H9 (cell line): ENCODE measurements around the gene CARMIL3. TPM values are rescaled to one million over a fixed set of nuclear protein-coding genes. Genes with fewer than 3 reads are reported as not detected.

Source experiments
- DNase-seq: peaks from one replicate; pipeline ENCODE4 v3.0.0-alpha.2; 2017
- H2AFZ ChIP-seq: one replicate; pipeline ENCODE4 v1.6.1; 2013; ENCODE audit warnings: mild to moderate bottlenecking, low read length, control low read depth, moderate library complexity
- H2AK5ac ChIP-seq: 2 replicates; pipeline ENCODE4 v1.6.1; 2013; ENCODE audit warnings: low read length, control low read depth, mixed read lengths; ENCODE audit not compliant: insufficient read length
- H2BK120ac ChIP-seq: one replicate; pipeline ENCODE4 v1.6.1; 2013; ENCODE audit warnings: low read depth, mild to moderate bottlenecking, low read length, control low read depth, inconsistent platforms; ENCODE audit not compliant: poor library complexity, severe bottlenecking
- H2BK12ac ChIP-seq: 2 replicates; pipeline ENCODE4 v1.6.1; 2013; ENCODE audit warnings: low read length, control low read depth, mixed read lengths, low read depth; ENCODE audit not compliant: insufficient read length
- H2BK15ac ChIP-seq: 2 replicates; pipeline ENCODE4 v1.6.1; 2013; ENCODE audit warnings: low read depth, low read length, control low read depth
- H2BK20ac ChIP-seq: one replicate; pipeline ENCODE4 v1.6.1; 2013; ENCODE audit warnings: low read depth, mild to moderate bottlenecking, low read length, control low read depth, inconsistent platforms; ENCODE audit not compliant: poor library complexity, severe bottlenecking
- H2BK5ac ChIP-seq: 2 replicates; pipeline ENCODE4 v1.6.1; 2013; ENCODE audit warnings: low read length, control low read depth, mixed read lengths; ENCODE audit not compliant: insufficient read length
- H3K14ac ChIP-seq: 2 replicates; pipeline ENCODE4 v1.6.1; 2013; ENCODE audit warnings: low read length, control low read depth; ENCODE audit not compliant: insufficient read depth
- H3K18ac ChIP-seq: 2 replicates; pipeline ENCODE4 v1.6.1; 2013; ENCODE audit warnings: low read depth, mild to moderate bottlenecking, mixed read lengths, low read length, control low read depth; ENCODE audit not compliant: insufficient read length
- H3K23ac ChIP-seq: 2 replicates; pipeline ENCODE4 v1.6.1; 2013; ENCODE audit warnings: low read length, control low read depth, mixed read lengths, low read depth; ENCODE audit not compliant: insufficient read length
- H3K23me2 ChIP-seq: 2 replicates; pipeline ENCODE4 v1.6.1; 2013; ENCODE audit warnings: low read depth, mild to moderate bottlenecking, mixed read lengths, low read length, control low read depth; ENCODE audit not compliant: insufficient read length, poor library complexity, severe bottlenecking
- H3K27ac ChIP-seq: 2 replicates; pipeline ENCODE4 v1.5.1; 2013; ENCODE audit warnings: low read length, control low read depth, mixed read lengths, low read depth; ENCODE audit not compliant: insufficient read length
- H3K27me3 ChIP-seq: 2 replicates; pipeline ENCODE4 v1.6.1; 2013; ENCODE audit warnings: low read length, control low read depth, inconsistent platforms; ENCODE audit not compliant: insufficient read depth
- H3K4ac ChIP-seq: 2 replicates; pipeline ENCODE4 v1.6.1; 2013; ENCODE audit warnings: low read depth, mild to moderate bottlenecking, control low read depth, inconsistent platforms, low read length, moderate library complexity
- H3K4me1 ChIP-seq: 2 replicates; pipeline ENCODE4 v1.6.1; 2013; ENCODE audit warnings: low read length, control low read depth, inconsistent platforms; ENCODE audit not compliant: insufficient read depth
- H3K4me2 ChIP-seq: 2 replicates; pipeline ENCODE4 v1.6.1; 2013; ENCODE audit warnings: low read length, control low read depth, mixed read lengths; ENCODE audit not compliant: insufficient read length, insufficient read depth
- H3K56ac ChIP-seq: 2 replicates; pipeline ENCODE4 v1.6.1; 2013; ENCODE audit warnings: low read depth, mild to moderate bottlenecking, mixed read lengths, low read length, control low read depth; ENCODE audit not compliant: insufficient read length
- H3K79me1 ChIP-seq: 2 replicates; pipeline ENCODE4 v1.6.1; 2013; ENCODE audit warnings: low read depth, mild to moderate bottlenecking, moderate library complexity, low read length, control low read depth, inconsistent platforms; ENCODE audit not compliant: insufficient read depth, poor library complexity, severe bottlenecking
- H3K79me2 ChIP-seq: 2 replicates; pipeline ENCODE4 v1.6.1; 2013; ENCODE audit warnings: low read length, control low read depth, inconsistent platforms; ENCODE audit not compliant: insufficient read depth
- H3K9ac ChIP-seq: 2 replicates; pipeline ENCODE4 v1.6.1; 2013; ENCODE audit warnings: low read length, control low read depth, mixed read lengths; ENCODE audit not compliant: insufficient read length; ENCODE audit errors: extremely low read depth
- H3K9me3 ChIP-seq: one replicate; pipeline ENCODE4 v1.6.1; 2013; ENCODE audit warnings: low read depth, low read length, inconsistent platforms; ENCODE audit not compliant: control insufficient read depth
- H3T11ph ChIP-seq: one replicate; pipeline ENCODE4 v1.6.1; 2013; ENCODE audit warnings: mild to moderate bottlenecking, low read length, control low read depth, inconsistent platforms
- H4K20me1 ChIP-seq: one replicate; pipeline ENCODE4 v1.6.1; 2013; ENCODE audit not compliant: control insufficient read depth, insufficient read length, insufficient read depth
- H4K5ac ChIP-seq: 2 replicates; pipeline ENCODE4 v1.6.1; 2013; ENCODE audit warnings: low read depth, mild to moderate bottlenecking, mixed read lengths, low read length, control low read depth; ENCODE audit not compliant: insufficient read length
- H4K8ac ChIP-seq: replicated peaks from 2 replicates; pipeline ENCODE4 v1.6.1; 2013; ENCODE audit warnings: low read length, control low read depth, mixed read lengths, low read depth; ENCODE audit not compliant: insufficient read length
- H4K91ac ChIP-seq: 2 replicates; pipeline ENCODE4 v1.6.1; 2013; ENCODE audit warnings: low read depth, mild to moderate bottlenecking, moderate library complexity, mixed read lengths, low read length, control low read depth; ENCODE audit not compliant: insufficient read length
- H3K27ac Mint-ChIP-seq, 3 experiments: 2 replicates in 2 of 3; 3 replicates in 1 of 3; pipeline ENCODE4 v1.8.0; 2020 to 2021; ENCODE audit warnings: mixed read lengths in 3 of 3, mild to moderate bottlenecking in 1 of 3, moderate library complexity in 1 of 3
- H3K27me3 Mint-ChIP-seq: 2 replicates; pipeline ENCODE4 v1.8.0; 2021; ENCODE audit warnings: low read depth, mild to moderate bottlenecking, moderate library complexity, mixed read lengths
- H3K36me3 Mint-ChIP-seq, 3 experiments: 2 replicates in 2 of 3; 3 replicates in 1 of 3; pipeline ENCODE4 v1.8.0; 2020 to 2021; ENCODE audit warnings: low read depth in 3 of 3, mixed read lengths in 3 of 3; ENCODE audit not compliant: insufficient read depth in 1 of 3
- H3K4me1 Mint-ChIP-seq, 2 experiments: 2 replicates each; pipeline ENCODE4 v1.8.0; 2020; ENCODE audit warnings: mixed read lengths in 2 of 2
- H3K4me3 Mint-ChIP-seq, 2 experiments: 2 replicates in 1 of 2; 3 replicates in 1 of 2; pipeline ENCODE4 v1.8.0; 2020 to 2021; ENCODE audit warnings: mild to moderate bottlenecking in 2 of 2, mixed read lengths in 2 of 2, moderate library complexity in 1 of 2
- H3K9me3 Mint-ChIP-seq, 2 experiments: 2 replicates in 1 of 2; 3 replicates in 1 of 2; pipeline ENCODE4 v1.8.0; 2020; ENCODE audit warnings: mild to moderate bottlenecking in 2 of 2, mixed read lengths in 2 of 2, moderate library complexity in 1 of 2
- WGBS: extraction: QIAGEN DNeasy Blood & Tissue Kit; methylation state at CpG from one replicate; pipeline ENCODE4 v1.1.7; 2013; ENCODE audit warnings: missing lambda C conversion rate, low lambda C conversion rate, mixed read lengths; ENCODE audit not compliant: insufficient read length; ENCODE audit errors: extremely low coverage; 5-methylcytosine and 5-hydroxymethylcytosine counted together
- total RNA-seq: library from RNA; stranded (reverse); gene quantifications from 2 replicates; pipeline ENCODE4 v1.2.1, GENCODE V29; 2021
- TF ChIP-seq, protein P1 (sequence below): fragments of 200-600 bp; sonication (generic); conservative IDR thresholded peaks from 3 replicates; pipeline ENCODE4 v1.8.0; 2021; ENCODE audit warnings: antibody characterized with exemption, mild to moderate bottlenecking

The CARMIL3 gene
- total RNA-seq, 1 experiment from 2014 or later, result 5.8 TPM

DNA sequence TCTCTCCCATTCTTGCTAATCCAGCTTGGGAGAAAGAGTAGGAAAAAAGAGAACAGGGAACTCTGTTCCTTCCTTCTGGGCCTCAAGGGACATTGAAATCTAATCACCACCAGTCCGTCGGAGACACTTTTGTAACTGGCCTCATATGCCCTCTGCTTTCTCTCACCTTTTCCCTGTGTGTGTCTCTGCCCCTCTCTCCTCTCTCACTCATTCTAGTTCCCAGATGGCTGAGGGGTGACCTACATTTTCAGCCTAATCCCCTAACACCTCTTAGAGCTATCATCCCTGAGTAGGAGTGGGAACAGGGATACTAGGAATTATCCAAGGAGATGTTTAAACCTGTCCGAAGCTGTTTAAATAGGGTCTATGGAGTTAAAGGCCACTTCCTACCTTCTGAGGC is 33.4 kb downstream of the CARMIL3 start:
- Histone ChIP-seq H3K23me2 (peaks cover 4% of the 10 kb centered on the region), H3K4me2 (no peak overlapping the region), H4K8ac (no peak overlapping the region), H2BK12ac (no peak overlapping the region), H2AK5ac (no peak overlapping the region), H2BK120ac (no peak overlapping the region), H3K9ac (no peak overlapping the region), H3K9me3 (no peaks in the 10 kb centered on the region), H3K18ac (no peak overlapping the region), H3K4ac (no peak overlapping the region), H3K79me2 (no peaks in the 10 kb centered on the region), H3K27ac (no peak overlapping the region), H2BK15ac (no peak overlapping the region), H3T11ph (no peak overlapping the region), H2BK5ac (no peak overlapping the region), H4K5ac (no peak overlapping the region), H2AFZ (no peak overlapping the region), H3K56ac (no peak overlapping the region), H3K79me1 (no peaks in the 10 kb centered on the region), H4K91ac (no peak overlapping the region), H4K20me1 (no peaks in the 10 kb centered on the region), H3K23ac (no peak overlapping the region), H3K27me3 (no peaks in the 10 kb centered on the region; the same call in 1 of the 2 replicates), H3K14ac (no peak overlapping the region), H3K4me1 (peaks cover 2% of the 10 kb centered on the region; the same call in 1 of the 2 replicates), H2BK20ac (no peak overlapping the region)
- TF ChIP-seq, protein P1, sequence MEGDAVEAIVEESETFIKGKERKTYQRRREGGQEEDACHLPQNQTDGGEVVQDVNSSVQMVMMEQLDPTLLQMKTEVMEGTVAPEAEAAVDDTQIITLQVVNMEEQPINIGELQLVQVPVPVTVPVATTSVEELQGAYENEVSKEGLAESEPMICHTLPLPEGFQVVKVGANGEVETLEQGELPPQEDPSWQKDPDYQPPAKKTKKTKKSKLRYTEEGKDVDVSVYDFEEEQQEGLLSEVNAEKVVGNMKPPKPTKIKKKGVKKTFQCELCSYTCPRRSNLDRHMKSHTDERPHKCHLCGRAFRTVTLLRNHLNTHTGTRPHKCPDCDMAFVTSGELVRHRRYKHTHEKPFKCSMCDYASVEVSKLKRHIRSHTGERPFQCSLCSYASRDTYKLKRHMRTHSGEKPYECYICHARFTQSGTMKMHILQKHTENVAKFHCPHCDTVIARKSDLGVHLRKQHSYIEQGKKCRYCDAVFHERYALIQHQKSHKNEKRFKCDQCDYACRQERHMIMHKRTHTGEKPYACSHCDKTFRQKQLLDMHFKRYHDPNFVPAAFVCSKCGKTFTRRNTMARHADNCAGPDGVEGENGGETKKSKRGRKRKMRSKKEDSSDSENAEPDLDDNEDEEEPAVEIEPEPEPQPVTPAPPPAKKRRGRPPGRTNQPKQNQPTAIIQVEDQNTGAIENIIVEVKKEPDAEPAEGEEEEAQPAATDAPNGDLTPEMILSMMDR, result no peak
- Mint-ChIP-seq H3K4me1 (peaks cover 17 to 27% of the 10 kb centered on the region in 2 experiments), H3K9me3 (no peaks in the 10 kb centered on the region), H3K36me3 (no peaks in the 10 kb centered on the region; a peak in 1 of 7 replicates), H3K27ac (no peak overlapping the region; a peak in 1 of 7 replicates), H3K4me3 (no peak overlapping the region), H3K27me3 (peaks cover 28% of the 10 kb centered on the region)
- no peak for DNase-seq
- WGBS, result no CpG with 5 or more reads among the region's 3 CpGs
